ENCODE measurements around the gene PTPN12. TPM values are rescaled to one million over a fixed set of nuclear protein-coding genes. Genes with fewer than 3 reads are reported as not detected.
"Not testable (repeated sequence)": the region's sequence is repeated elsewhere in the genome, so short reads cannot be mapped to it uniquely, and the experiment has no call there.

Gene PTPN12
- total RNA-seq, 1 experiment from 2014 or later: 27.2 TPM

- peak; percentile 97 for DNase-seq (ENCODE audit: low spot score)
- in situ Hi-C loops (cut with HindIII; ENCODE audit: low sequenced_read_pairs): no loop called here
Measured at GRCh38 chr7:77536413-77537135, 521 bp upstream of the PTPN12 start.

- in situ Hi-C loops (cut with HindIII; ENCODE audit: low sequenced_read_pairs): no loop called here
- DNase-seq (ENCODE audit: low spot score): peak; percentile 39
Measured at GRCh38 chr7:77537778-77538280, 734 bp downstream of the PTPN12 start.

GRCh38 chr7:77538281-77539212, 1.5 kb downstream of the PTPN12 start:
- DNase-seq (ENCODE audit: low spot score): peak; percentile 75
- in situ Hi-C loops (cut with HindIII; ENCODE audit: low sequenced_read_pairs): no loop called here

- in situ Hi-C loops (cut with HindIII; ENCODE audit: low sequenced_read_pairs): no loop called here
- DNase-seq (ENCODE audit: low spot score): no peak
Measured at GRCh38 chr7:77540402-77540822, 3.3 kb downstream of the PTPN12 start.

GRCh38 chr7:77540993-77541392, 3.9 kb downstream of the PTPN12 start:
- in situ Hi-C loops (cut with HindIII; ENCODE audit: low sequenced_read_pairs); DNase-seq (ENCODE audit: low spot score): not testable (repeated sequence)

GRCh38 chr7:77542409-77542808, 5.3 kb downstream of the PTPN12 start:
- in situ Hi-C loops (cut with HindIII; ENCODE audit: low sequenced_read_pairs): no loop called here
- no peak for DNase-seq (ENCODE audit: low spot score)

GRCh38 chr7:77542895-77543294, 5.8 kb downstream of the PTPN12 start:
- no peak for DNase-seq (ENCODE audit: low spot score)
- in situ Hi-C loops (cut with HindIII; ENCODE audit: low sequenced_read_pairs): no loop called here

GRCh38 chr7:77543910-77544309, 6.8 kb downstream of the PTPN12 start:
- no peak for DNase-seq (ENCODE audit: low spot score)
- in situ Hi-C loops (cut with HindIII; ENCODE audit: low sequenced_read_pairs): no loop called here

- DNase-seq (ENCODE audit: low spot score): no peak
- in situ Hi-C loops (cut with HindIII; ENCODE audit: low sequenced_read_pairs): no loop called here
Measured at GRCh38 chr7:77544518-77544917, 7.4 kb downstream of the PTPN12 start.

- no peak for DNase-seq (ENCODE audit: low spot score)
- in situ Hi-C loops (cut with HindIII; ENCODE audit: low sequenced_read_pairs): no loop called here
Measured at GRCh38 chr7:77548206-77548605, 11.1 kb downstream of the PTPN12 start.

- no peak for DNase-seq (ENCODE audit: low spot score)
- in situ Hi-C loops (cut with HindIII; ENCODE audit: low sequenced_read_pairs): no loop called here
Measured at GRCh38 chr7:77549106-77549870, 12.2 kb downstream of the PTPN12 start.

GRCh38 chr7:77550586-77550985, 13.5 kb downstream of the PTPN12 start:
- no peak for DNase-seq (ENCODE audit: low spot score)
- in situ Hi-C loops (cut with HindIII; ENCODE audit: low sequenced_read_pairs): no loop called here

- DNase-seq (ENCODE audit: low spot score): no peak
- in situ Hi-C loops (cut with HindIII; ENCODE audit: low sequenced_read_pairs): no loop called here
Measured at GRCh38 chr7:77553123-77553522, 16.0 kb downstream of the PTPN12 start.

- in situ Hi-C loops (cut with HindIII; ENCODE audit: low sequenced_read_pairs): no loop called here
- no peak for DNase-seq (ENCODE audit: low spot score)
Measured at GRCh38 chr7:77558284-77558967, 21.3 kb downstream of the PTPN12 start.

- in situ Hi-C loops (cut with HindIII; ENCODE audit: low sequenced_read_pairs): no loop called here
- DNase-seq (ENCODE audit: low spot score): no peak
Measured at GRCh38 chr7:77561352-77561751, 24.3 kb downstream of the PTPN12 start.

GRCh38 chr7:77563275-77563674, 26.2 kb downstream of the PTPN12 start:
- DNase-seq (ENCODE audit: low spot score): no peak
- in situ Hi-C loops (cut with HindIII; ENCODE audit: low sequenced_read_pairs): no loop called here

- DNase-seq (ENCODE audit: low spot score): no peak
- in situ Hi-C loops (cut with HindIII; ENCODE audit: low sequenced_read_pairs): no loop called here
Measured at GRCh38 chr7:77565917-77566316, 28.8 kb downstream of the PTPN12 start.

- no peak for DNase-seq (ENCODE audit: low spot score)
- in situ Hi-C loops (cut with HindIII; ENCODE audit: low sequenced_read_pairs): no loop called here
Measured at GRCh38 chr7:77566421-77566820, 29.3 kb downstream of the PTPN12 start.
